ENCODE data around the gene ADGRV1.

The ADGRV1 gene

GRCh38 chr5:90849939-90850338 lies 291.3 kb downstream of the ADGRV1 start:
- TF ChIP-seq POLR2AphosphoS5 (IDR thresholded peaks at IDR 0.05; ENCODE audit: low read depth, low read length) (no peak), POLR2A (IDR thresholded peaks at IDR 0.05; ENCODE audit: low read depth, low read length) (no peak), TAF1 (IDR thresholded peaks at IDR 0.05; ENCODE audit: borderline replicate concordance, low read depth, low read length) (no peak)
- FAIRE-seq (no peak), DNase-seq (ENCODE audit: insufficient read length) (no peak)

GRCh38 chr5:90852531-90852930 lies 293.9 kb downstream of the ADGRV1 start:
- DNase-seq (ENCODE audit: insufficient read length) (no peak), FAIRE-seq (no peak)
- no peak for TF ChIP-seq TAF1 (IDR thresholded peaks at IDR 0.05; ENCODE audit: borderline replicate concordance, low read depth, low read length)
- TF ChIP-seq POLR2AphosphoS5 (IDR thresholded peaks at IDR 0.05; ENCODE audit: low read depth, low read length), result no peak
- TF ChIP-seq POLR2A (IDR thresholded peaks at IDR 0.05; ENCODE audit: low read depth, low read length), result no peak

GRCh38 chr5:90853750-90854149 lies 295.2 kb downstream of the ADGRV1 start:
- DNase-seq (ENCODE audit: insufficient read length), result no peak
- FAIRE-seq, result no peak
- TF ChIP-seq POLR2AphosphoS5 (IDR thresholded peaks at IDR 0.05; ENCODE audit: low read depth, low read length), result no peak
- no peak for TF ChIP-seq POLR2A (IDR thresholded peaks at IDR 0.05; ENCODE audit: low read depth, low read length)
- TF ChIP-seq TAF1 (IDR thresholded peaks at IDR 0.05; ENCODE audit: borderline replicate concordance, low read depth, low read length), result no peak

- DNase-seq (ENCODE audit: insufficient read length) (no peak), FAIRE-seq (no peak)
- no peak for TF ChIP-seq POLR2AphosphoS5 (IDR thresholded peaks at IDR 0.05; ENCODE audit: low read depth, low read length)
- no peak for TF ChIP-seq TAF1 (IDR thresholded peaks at IDR 0.05; ENCODE audit: borderline replicate concordance, low read depth, low read length)
These were observed 295.6 kb downstream of the ADGRV1 start for GRCh38 chr5:90854169-90854568.

- DNase-seq (ENCODE audit: insufficient read length) (no peak), FAIRE-seq (no peak)
These were observed 296.9 kb downstream of the ADGRV1 start for GRCh38 chr5:90855296-90856010.

GRCh38 chr5:90861843-90862586 lies 303.4 kb downstream of the ADGRV1 start:
- no peak for DNase-seq (ENCODE audit: insufficient read length)
- no peak for TF ChIP-seq POLR2A (IDR thresholded peaks at IDR 0.05; ENCODE audit: low read depth, low read length)
- TF ChIP-seq POLR2AphosphoS5 (IDR thresholded peaks at IDR 0.05; ENCODE audit: low read depth, low read length), result no peak
- TF ChIP-seq TAF1 (IDR thresholded peaks at IDR 0.05; ENCODE audit: borderline replicate concordance, low read depth, low read length), result no peak
- no peak for FAIRE-seq

More at GRCh38 chr5:90855296-90856010, 296.9 kb downstream of the ADGRV1 start:
- TF ChIP-seq POLR2A (IDR thresholded peaks at IDR 0.05; ENCODE audit: low read depth, low read length) (no peak), POLR2AphosphoS5 (IDR thresholded peaks at IDR 0.05; ENCODE audit: low read depth, low read length) (no peak), TAF1 (IDR thresholded peaks at IDR 0.05; ENCODE audit: borderline replicate concordance, low read depth, low read length) (no peak)

GRCh38 chr5:90865180-90865579 lies 306.6 kb downstream of the ADGRV1 start:
- DNase-seq (ENCODE audit: insufficient read length) (no peak), FAIRE-seq (no peak)
- TF ChIP-seq TAF1 (IDR thresholded peaks at IDR 0.05; ENCODE audit: borderline replicate concordance, low read depth, low read length) (no peak), POLR2AphosphoS5 (IDR thresholded peaks at IDR 0.05; ENCODE audit: low read depth, low read length) (no peak), POLR2A (IDR thresholded peaks at IDR 0.05; ENCODE audit: low read depth, low read length) (no peak)

GRCh38 chr5:90866333-90866732 lies 307.7 kb downstream of the ADGRV1 start:
- TF ChIP-seq TAF1 (IDR thresholded peaks at IDR 0.05; ENCODE audit: borderline replicate concordance, low read depth, low read length), result no peak
- DNase-seq (ENCODE audit: insufficient read length), result no peak
- no peak for FAIRE-seq

GRCh38 chr5:90866915-90867731 lies 308.5 kb downstream of the ADGRV1 start:
- DNase-seq (ENCODE audit: insufficient read length) (no peak), FAIRE-seq (no peak)
- no peak for TF ChIP-seq TAF1 (IDR thresholded peaks at IDR 0.05; ENCODE audit: borderline replicate concordance, low read depth, low read length)
- no peak for TF ChIP-seq POLR2AphosphoS5 (IDR thresholded peaks at IDR 0.05; ENCODE audit: low read depth, low read length)
- no peak for TF ChIP-seq POLR2A (IDR thresholded peaks at IDR 0.05; ENCODE audit: low read depth, low read length)

- DNase-seq (ENCODE audit: insufficient read length), result no peak
- FAIRE-seq, result no peak
- TF ChIP-seq POLR2AphosphoS5 (IDR thresholded peaks at IDR 0.05; ENCODE audit: low read depth, low read length) (no peak), TAF1 (IDR thresholded peaks at IDR 0.05; ENCODE audit: borderline replicate concordance, low read depth, low read length) (no peak), POLR2A (IDR thresholded peaks at IDR 0.05; ENCODE audit: low read depth, low read length) (no peak)
These were observed 310.2 kb downstream of the ADGRV1 start for GRCh38 chr5:90868799-90869198.

- DNase-seq (ENCODE audit: insufficient read length) (no peak), FAIRE-seq (peak; percentile 70)
- TF ChIP-seq POLR2A (IDR thresholded peaks at IDR 0.05; ENCODE audit: low read depth, low read length) (no peak), POLR2AphosphoS5 (IDR thresholded peaks at IDR 0.05; ENCODE audit: low read depth, low read length) (no peak), TAF1 (IDR thresholded peaks at IDR 0.05; ENCODE audit: borderline replicate concordance, low read depth, low read length) (no peak)
These were observed 312.9 kb downstream of the ADGRV1 start for GRCh38 chr5:90871391-90871991.
